NCI-H2107 treated with DMSO at 0.1 percent for 48 hours (cell line): ENCODE measurements around the gene ADAM8.
"Not testable (repeated sequence)": the region's sequence is repeated elsewhere in the genome, so short reads cannot be mapped to it uniquely, and the experiment has no call there.

Experiments used
- DNase-seq: peaks from one replicate; lab custom pipeline; 2025; ENCODE audit not compliant: unreplicated experiment; lab: John Stamatoyannopoulos, UW

The ADAM8 gene

GRCh38 chr10:133234796-133235195, 41.9 kb downstream of the ADAM8 start:
- DNase-seq, result not testable (repeated sequence)

- DNase-seq, result no peak
Observed at GRCh38 chr10:133231946-133232574, 44.6 kb downstream of the ADAM8 start.

GRCh38 chr10:133231244-133231945, 45.3 kb downstream of the ADAM8 start:
- DNase-seq, result no peak

GRCh38 chr10:133230387-133231195, 46.1 kb downstream of the ADAM8 start:
- DNase-seq, result no peak

GRCh38 chr10:133230044-133230361, 46.7 kb downstream of the ADAM8 start, which contains the start of gene UTF1:
UTF1 (plus strand) TSS chr10:133230217; CDS start chr10:133230289, 72 bp downstream.
- no peak for DNase-seq

- DNase-seq, result no peak
Observed at GRCh38 chr10:133229265-133230043, 47.2 kb downstream of the ADAM8 start.

- DNase-seq, result no peak
Observed at GRCh38 chr10:133227256-133227655, 49.4 kb downstream of the ADAM8 start.

GRCh38 chr10:133226251-133226808, 50.3 kb downstream of the ADAM8 start:
- DNase-seq, result no peak

- DNase-seq, result no peak
Observed at GRCh38 chr10:133225707-133226191, 50.9 kb downstream of the ADAM8 start.

- DNase-seq, result no peak
Observed at GRCh38 chr10:133224756-133225372, 51.8 kb downstream of the ADAM8 start.

GRCh38 chr10:133224076-133224475, 52.6 kb downstream of the ADAM8 start:
- no peak for DNase-seq

- DNase-seq, result not testable (repeated sequence)
Observed at GRCh38 chr10:133221756-133222155, 54.9 kb downstream of the ADAM8 start.

GRCh38 chr10:133221331-133221730, 55.3 kb downstream of the ADAM8 start:
- no peak for DNase-seq

- no peak for DNase-seq
Observed at GRCh38 chr10:133219782-133220181, 56.9 kb downstream of the ADAM8 start.

GRCh38 chr10:133218891-133219290, 57.8 kb downstream of the ADAM8 start:
- DNase-seq, result no peak

GRCh38 chr10:133217800-133218589, 58.7 kb downstream of the ADAM8 start:
- no peak for DNase-seq

GRCh38 chr10:133216776-133217175, 59.9 kb downstream of the ADAM8 start:
- DNase-seq, result no peak

GRCh38 chr10:133215586-133215985, 61.1 kb downstream of the ADAM8 start:
- DNase-seq, result no peak
